Measurements from ENCODE around the gene TSKU. TPM values are rescaled to one million over a fixed set of nuclear protein-coding genes. Genes with fewer than 3 reads are reported as not detected.

Gene TSKU
- polyA plus RNA-seq, 1 of the 3 experiments (the other 2 are of a cell fraction), result 20.7 TPM

DNA sequence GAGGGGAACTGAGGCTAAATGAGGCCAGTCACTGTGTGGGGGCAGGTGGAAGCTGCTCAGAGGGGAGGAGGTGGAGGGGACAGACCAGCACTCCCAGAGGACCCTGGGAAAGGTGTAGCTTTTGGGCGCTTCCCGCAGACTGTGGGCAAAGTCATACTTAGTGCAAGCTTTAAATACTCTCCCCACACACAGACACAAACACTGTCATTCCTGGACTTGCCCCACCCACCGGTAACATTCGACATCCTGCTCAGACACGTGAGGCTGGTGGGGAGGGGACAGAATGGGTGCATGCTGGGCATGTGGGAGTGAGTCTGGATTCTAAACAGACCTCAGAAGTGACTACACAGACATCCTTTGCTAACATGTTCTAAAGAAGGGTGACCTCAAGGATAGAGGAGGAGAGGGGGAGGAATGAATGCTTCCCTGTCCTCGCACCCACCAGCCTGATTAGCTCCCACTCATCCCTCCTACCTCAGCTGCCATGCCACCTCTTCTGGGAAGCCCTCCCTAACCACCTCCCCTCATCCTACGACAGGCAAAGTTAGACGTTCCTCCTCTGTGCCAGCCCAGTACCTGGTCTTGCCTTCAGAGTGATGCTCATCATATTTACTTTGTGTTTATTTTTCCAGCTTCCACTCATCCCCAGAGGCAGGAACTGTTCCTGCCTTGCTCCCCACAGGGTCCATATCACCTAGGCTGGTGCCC lies 22.2 kb downstream of the TSKU start:
- WGBS (ENCODE audit: low lambda C conversion rate), result 58% methylated on average over 7 of the region's 8 CpGs
- ChIA-PET POLR2A (no interaction called here), CTCF (interaction anchor here (0.9 to 10.0 kb wide), 9 partner anchors 12 to 243 kb away, joined by 3 to 205 read pairs (median 3); no protein-coding TSS in a partner anchor)
- H3K4me1 ChIP-seq (ENCODE audit: control insufficient read depth in 1 of 2, insufficient read depth in 2 of 2, low read depth in 1 of 2, low read length in 1 of 2), result peaks cover 0 to 9% of the 10 kb centered on the region in 2 experiments; a peak in 1 of 4 replicates
- no peak for DNase-seq
- no peak overlapping the region for H3K27ac ChIP-seq (ENCODE audit: low read depth in 2 of 2, low read length in 1 of 2)
- H3K36me3 ChIP-seq (replicated peaks in 1 of 2; ENCODE audit: control insufficient read depth in 1 of 2, insufficient read depth in 2 of 2, low read length in 1 of 2), result no peaks in the 10 kb centered on the region
- no peak overlapping the region for H3K9ac ChIP-seq
- TF ChIP-seq, protein P1, sequence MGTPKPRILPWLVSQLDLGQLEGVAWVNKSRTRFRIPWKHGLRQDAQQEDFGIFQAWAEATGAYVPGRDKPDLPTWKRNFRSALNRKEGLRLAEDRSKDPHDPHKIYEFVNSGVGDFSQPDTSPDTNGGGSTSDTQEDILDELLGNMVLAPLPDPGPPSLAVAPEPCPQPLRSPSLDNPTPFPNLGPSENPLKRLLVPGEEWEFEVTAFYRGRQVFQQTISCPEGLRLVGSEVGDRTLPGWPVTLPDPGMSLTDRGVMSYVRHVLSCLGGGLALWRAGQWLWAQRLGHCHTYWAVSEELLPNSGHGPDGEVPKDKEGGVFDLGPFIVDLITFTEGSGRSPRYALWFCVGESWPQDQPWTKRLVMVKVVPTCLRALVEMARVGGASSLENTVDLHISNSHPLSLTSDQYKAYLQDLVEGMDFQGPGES (IDR thresholded peaks at IDR 0.05; ENCODE audit: low read depth, low read length), result no peak
- TF ChIP-seq SMC3 (IDR thresholded peaks at IDR 0.05; ENCODE audit: low read depth, low read length) (no peak), EZH2phosphoT487 (IDR thresholded peaks at IDR 0.05; ENCODE audit: borderline replicate concordance, low read depth) (no peak), NRF1 (IDR thresholded peaks at IDR 0.05; ENCODE audit: low read depth, low read length) (no peak), GATA2 (CRISPR knock-in tag; IDR thresholded peaks at IDR 0.05) (no peak), FOSL2 (IDR thresholded peaks at IDR 0.05; ENCODE audit: borderline replicate concordance, low read depth) (no peak), CHD2 (IDR thresholded peaks at IDR 0.05; ENCODE audit: low read length, partially characterized antibody) (no peak), USF1 (IDR thresholded peaks at IDR 0.05; ENCODE audit: borderline replicate concordance, low read depth) (no peak)
- H3K9me2 ChIP-seq, result no peaks in the 10 kb centered on the region
- no peaks in the 10 kb centered on the region for H3K79me2 ChIP-seq (ENCODE audit: insufficient read depth)
- no peaks in the 10 kb centered on the region for H3F3A ChIP-seq (replicated peaks; ENCODE audit: insufficient read depth)
- no peak overlapping the region for H3K4me3 ChIP-seq (ENCODE audit: low read depth in 2 of 2, low read length in 1 of 2)
- no peak overlapping the region for H3K4me2 ChIP-seq
- no peaks in the 10 kb centered on the region for H3K9me3 ChIP-seq
- no peak overlapping the region for H2AFZ ChIP-seq (ENCODE audit: low read depth)
- no peaks in the 10 kb centered on the region for H3K27me3 ChIP-seq (ENCODE audit: insufficient read depth)
- no peaks in the 10 kb centered on the region for H4K20me1 ChIP-seq (ENCODE audit: insufficient read depth)

DNA sequence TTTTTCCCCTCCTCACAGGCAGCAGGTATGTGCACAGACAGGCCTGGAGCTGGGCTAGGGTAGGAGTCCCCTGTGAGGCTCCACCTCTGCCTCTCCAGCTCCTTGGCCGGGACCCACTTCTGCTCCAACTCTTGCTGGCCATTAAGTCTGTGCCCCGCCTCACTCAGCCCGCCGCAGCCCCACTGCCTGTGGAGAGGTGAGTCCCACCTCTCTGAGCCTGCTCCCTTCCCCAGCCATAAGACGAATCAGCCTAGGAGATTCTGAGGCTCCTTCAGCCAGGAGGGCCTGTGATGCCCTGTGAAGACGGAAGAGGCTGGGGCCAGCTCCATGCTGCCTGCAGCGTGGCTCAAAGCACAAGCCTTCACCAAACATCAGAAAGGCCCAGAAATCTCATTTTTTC lies 23.0 kb downstream of the TSKU start:
- no peaks in the 10 kb centered on the region for H3K36me3 ChIP-seq (replicated peaks in 1 of 2; ENCODE audit: control insufficient read depth in 1 of 2, insufficient read depth in 2 of 2, low read length in 1 of 2)
- no peaks in the 10 kb centered on the region for H4K20me1 ChIP-seq (ENCODE audit: insufficient read depth)
- H3K27ac ChIP-seq (ENCODE audit: low read depth in 2 of 2, low read length in 1 of 2), result no peak overlapping the region
- 93% methylated on average over 5 of the region's 7 CpGs for WGBS (ENCODE audit: low lambda C conversion rate)
- no peaks in the 10 kb centered on the region for H3K9me2 ChIP-seq
- ChIA-PET POLR2A (no interaction called here), CTCF (interaction anchor here (0.9 to 10.0 kb wide), 9 partner anchors 13 to 242 kb away, joined by 3 to 205 read pairs (median 3); no protein-coding TSS in a partner anchor)
- H3K79me2 ChIP-seq (ENCODE audit: insufficient read depth), result no peaks in the 10 kb centered on the region
- TF ChIP-seq ZBTB33 (IDR thresholded peaks at IDR 0.05; ENCODE audit: borderline replicate concordance, low read depth) (no peak), EZH2phosphoT487 (IDR thresholded peaks at IDR 0.05; ENCODE audit: borderline replicate concordance, low read depth) (no peak), RFX5 (IDR thresholded peaks at IDR 0.05; ENCODE audit: low read length) (no peak), SIN3A (IDR thresholded peaks at IDR 0.05; ENCODE audit: borderline replicate concordance, low read depth, low read length) (no peak), REST (IDR thresholded peaks at IDR 0.05; ENCODE audit: low read depth, low read length) (no peak)
- H3F3A ChIP-seq (replicated peaks; ENCODE audit: insufficient read depth), result no peaks in the 10 kb centered on the region
- H2AFZ ChIP-seq (ENCODE audit: low read depth), result no peak overlapping the region
- H3K4me3 ChIP-seq (ENCODE audit: low read depth in 2 of 2, low read length in 1 of 2), result no peak overlapping the region
- no peak for DNase-seq
- H3K4me2 ChIP-seq, result no peak overlapping the region
- no peak overlapping the region for H3K9ac ChIP-seq
- H3K4me1 ChIP-seq (ENCODE audit: control insufficient read depth in 1 of 2, insufficient read depth in 2 of 2, low read depth in 1 of 2, low read length in 1 of 2), result peaks cover 0 to 9% of the 10 kb centered on the region in 2 experiments; a peak in 1 of 4 replicates
- H3K27me3 ChIP-seq (ENCODE audit: insufficient read depth), result no peaks in the 10 kb centered on the region
- no peaks in the 10 kb centered on the region for H3K9me3 ChIP-seq

All from SK-N-SH (cell line).